HG02884 (cell line): ENCODE results near the gene LAMA4.
"Not testable (repeated sequence)": the region's sequence is repeated elsewhere in the genome, so short reads cannot be mapped to it uniquely, and the experiment has no call there.

Experiments used
- ATAC-seq: cut with Tn5 transposase; IDR thresholded peaks from one replicate; pipeline ENCODE4 v1.9.1; 2021; ENCODE audit warnings: mild to moderate bottlenecking, moderate library complexity; ENCODE audit not compliant: unreplicated experiment

Gene LAMA4

DNA sequence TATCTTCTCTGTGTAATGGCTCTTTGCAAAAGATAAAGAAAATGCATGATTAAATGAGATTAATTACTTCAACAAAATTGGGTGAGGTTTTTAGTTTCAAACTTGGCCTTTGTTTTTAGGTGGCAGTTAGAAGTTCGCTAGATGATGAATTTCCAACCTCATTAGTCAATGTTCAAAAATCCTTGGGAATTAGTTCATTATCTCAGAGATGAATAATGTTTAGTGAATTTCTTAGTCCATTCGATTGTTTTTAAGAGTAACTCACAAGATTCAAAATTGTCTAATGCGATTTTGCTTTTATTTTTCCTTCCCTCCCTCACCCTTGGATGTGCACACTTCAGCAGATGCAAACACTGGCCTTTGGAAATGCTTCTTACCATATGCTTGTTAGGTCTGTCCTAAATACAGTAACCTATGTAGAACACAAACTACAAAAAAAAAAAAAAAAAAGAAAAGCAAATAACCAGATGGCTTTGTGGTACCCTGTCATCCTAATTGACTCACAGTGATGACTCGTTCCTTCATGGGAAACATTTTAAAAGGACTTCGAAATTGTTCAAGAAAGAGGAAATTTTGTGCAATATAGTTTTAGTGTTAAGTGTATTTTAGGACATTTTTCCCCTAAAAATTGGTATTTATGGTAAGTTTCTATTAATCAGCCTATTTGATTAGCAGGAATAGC is 100.3 kb downstream of the LAMA4 start:
- no peak for ATAC-seq

GRCh38 chr6:112150363-112150762 is 104.0 kb downstream of the LAMA4 start:
- ATAC-seq: no peak

- no peak for ATAC-seq
Observed at GRCh38 chr6:112149719-112150263, 104.6 kb downstream of the LAMA4 start.

DNA sequence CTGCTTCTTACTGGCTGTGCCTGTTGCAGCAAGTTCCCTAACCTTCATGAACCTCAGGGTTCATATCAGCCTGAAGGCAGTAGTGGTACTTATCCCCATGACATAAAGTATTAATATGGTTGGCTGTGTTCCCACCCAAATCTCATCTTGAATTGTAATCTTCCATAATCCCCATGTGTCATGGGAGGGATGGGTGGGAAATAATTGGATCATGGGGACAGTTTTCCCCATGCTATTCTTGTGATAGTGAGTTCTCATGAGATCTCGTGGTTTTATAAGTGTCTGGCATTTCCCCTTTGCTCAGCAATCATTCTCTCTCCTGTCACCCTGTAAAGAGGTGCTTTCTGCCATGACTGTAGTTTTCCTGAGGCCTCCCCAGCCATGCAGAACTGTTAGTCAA is 105.1 kb downstream of the LAMA4 start:
- no peak for ATAC-seq

GRCh38 chr6:112148103-112148502 is 106.3 kb downstream of the LAMA4 start:
- ATAC-seq: no peak

DNA sequence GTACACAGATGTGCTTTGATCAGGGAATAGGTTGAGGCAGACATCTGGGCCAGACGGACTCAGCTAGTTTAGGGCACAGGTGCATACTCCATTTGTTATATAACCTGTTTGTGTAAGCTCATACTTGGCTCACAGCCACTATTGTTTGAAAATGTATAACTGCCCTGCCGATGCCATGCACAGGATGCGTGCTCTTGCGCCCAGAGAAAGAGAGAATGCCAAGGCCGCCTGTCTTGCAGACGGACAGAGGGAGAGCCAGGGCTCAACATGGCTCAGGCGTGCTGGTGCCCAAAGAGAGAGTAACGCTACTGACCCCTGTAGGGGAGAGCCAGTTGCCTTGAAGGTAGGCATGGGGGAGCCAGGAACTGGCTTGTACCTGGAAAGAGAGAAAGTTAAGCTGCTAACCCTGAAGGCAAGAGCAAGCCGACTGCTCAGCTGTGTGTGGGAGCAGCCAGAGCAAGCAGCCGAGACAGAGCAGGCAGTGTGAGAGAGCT is 109.2 kb downstream of the LAMA4 start:
- ATAC-seq: no peak

DNA sequence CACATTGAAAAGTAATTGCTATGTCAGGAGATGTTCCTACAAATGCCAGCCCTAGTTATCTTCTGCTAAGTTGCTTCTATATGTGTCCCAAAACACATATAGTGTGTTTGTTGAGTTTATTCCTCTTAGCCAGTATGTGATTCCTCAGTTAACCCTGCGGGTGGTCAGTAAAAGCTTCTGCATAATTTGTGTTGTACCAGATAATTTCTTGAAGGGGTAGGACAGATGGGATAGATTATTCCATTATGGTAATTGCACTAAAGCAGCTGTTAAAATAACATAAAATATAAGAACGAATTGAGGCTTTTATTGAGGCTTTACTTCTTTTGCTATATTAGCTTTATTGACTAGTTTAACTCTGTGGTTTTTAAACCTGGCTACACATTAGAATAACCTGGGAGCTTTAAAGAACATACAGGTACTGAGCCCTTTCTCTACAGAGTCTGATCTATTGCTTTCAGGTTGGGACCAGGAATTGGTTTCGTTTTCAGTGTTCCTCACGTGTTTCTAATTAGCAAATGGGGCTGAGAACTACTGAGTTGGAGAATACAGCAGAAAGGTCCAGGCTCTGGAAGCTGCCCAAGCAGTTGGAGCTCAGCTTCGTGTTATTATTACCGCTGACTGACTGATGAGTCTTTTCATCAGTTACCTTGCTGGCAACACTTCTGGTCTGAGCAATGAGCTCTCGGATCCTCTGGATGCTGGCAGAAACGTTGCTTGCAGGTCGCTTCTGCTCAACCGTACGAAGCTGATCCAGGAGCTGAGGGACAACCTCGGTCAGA is 110.0 kb downstream of the LAMA4 start:
- ATAC-seq: no peak

- ATAC-seq: no peak
Observed at GRCh38 chr6:112141707-112142106, 112.7 kb downstream of the LAMA4 start.

- no peak for ATAC-seq
Observed at GRCh38 chr6:112139052-112139451, 115.3 kb downstream of the LAMA4 start.

DNA sequence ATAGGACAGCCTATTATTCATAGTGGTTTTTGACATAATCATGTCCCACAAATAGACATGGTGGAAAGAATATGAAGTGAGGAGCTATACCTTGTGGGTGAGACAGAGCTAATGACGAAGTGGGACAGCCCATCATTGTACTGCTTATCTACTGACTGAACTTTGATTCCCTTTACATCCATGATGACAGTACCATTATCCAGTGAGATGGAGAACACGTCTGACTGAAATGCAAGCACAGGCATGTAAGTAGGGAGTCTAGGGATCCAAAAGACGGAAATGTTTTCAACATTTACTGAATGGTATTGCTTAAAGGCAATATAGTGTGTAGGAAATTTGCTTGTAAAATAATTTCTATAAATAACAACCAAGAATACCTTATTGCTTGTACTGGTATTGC is 123.5 kb downstream of the LAMA4 start:
- ATAC-seq: no peak

- ATAC-seq: no peak
Observed at GRCh38 chr6:112128208-112128607, 126.2 kb downstream of the LAMA4 start.

DNA sequence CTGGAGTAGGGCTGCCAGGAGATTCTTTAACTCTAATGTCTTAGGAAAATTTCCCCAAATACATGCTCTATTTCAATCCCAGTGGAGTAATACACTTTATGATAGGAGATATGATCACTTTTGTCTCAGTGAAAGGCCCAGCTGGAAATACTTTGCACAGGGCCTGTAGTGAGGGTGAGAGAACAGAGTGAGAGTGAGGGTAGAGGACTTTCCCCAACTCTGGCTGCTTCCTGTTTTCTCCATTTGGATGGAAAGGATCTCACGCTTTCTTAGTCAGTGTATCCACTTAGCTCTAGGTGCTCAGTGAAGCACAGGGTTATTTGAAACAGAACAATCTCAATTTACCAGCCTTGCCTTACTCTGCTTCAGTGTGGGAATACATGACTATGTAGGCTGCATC is 130.4 kb downstream of the LAMA4 start:
- ATAC-seq: no peak

GRCh38 chr6:112122756-112123155 is 131.6 kb downstream of the LAMA4 start:
- no peak for ATAC-seq

DNA sequence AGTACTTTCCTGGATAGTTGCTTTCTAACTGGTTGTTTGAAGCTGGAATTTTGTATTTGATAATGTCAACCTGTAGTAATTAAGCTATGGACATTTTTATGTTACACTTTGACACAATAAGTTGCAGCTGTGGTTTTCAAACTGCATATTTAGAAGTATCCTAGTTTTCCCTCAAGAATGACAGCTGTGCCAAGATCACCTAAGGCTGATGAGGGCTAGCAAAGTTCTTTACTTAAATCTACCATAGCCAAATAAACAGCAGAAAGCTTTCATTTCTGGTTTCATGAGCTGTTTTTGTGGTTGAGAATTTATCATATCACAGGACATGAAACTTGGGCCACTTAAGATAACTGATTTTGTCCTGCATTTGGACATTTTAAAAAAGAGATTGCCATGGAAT is 136.3 kb downstream of the LAMA4 start:
- ATAC-seq: no peak

DNA sequence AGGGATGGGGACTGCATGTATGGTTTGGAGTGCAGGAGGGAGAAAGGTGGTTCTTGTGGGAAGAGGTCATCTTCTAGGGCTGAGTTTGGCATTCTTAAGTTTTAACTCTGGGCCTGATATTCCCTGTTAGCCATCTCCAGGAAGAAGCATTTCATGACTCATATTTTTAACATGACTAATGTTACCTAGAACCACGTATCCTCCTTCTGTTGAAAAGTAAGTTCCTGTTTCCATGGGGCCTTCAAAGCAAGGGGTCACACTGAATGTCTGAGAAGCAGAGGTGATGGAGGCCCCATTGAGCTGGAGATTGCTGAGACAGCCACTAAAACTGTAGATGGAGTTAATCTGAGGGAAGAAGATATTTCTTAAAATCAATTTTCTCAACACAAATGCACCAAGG is 136.8 kb downstream of the LAMA4 start:
- no peak for ATAC-seq

DNA sequence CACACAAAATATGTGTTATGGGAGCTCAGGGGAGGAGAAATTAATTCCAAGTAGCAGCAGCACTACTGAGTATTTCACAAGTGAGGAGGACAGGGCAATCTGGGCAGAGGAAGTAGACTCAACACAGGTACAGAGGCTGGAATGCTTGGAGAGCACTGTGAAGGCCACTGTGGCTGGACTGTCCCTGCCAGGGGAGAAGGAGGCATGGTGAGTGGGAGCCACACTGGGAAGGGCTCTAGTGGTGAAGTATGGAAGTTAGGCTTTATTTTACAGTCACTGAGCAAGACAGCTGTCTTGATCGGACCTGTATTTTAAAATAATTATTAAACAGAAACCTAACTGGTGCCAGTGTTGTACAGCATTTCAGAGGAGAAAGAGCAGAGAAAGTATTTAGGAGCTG is 138.1 kb downstream of the LAMA4 start:
- no peak for ATAC-seq

DNA sequence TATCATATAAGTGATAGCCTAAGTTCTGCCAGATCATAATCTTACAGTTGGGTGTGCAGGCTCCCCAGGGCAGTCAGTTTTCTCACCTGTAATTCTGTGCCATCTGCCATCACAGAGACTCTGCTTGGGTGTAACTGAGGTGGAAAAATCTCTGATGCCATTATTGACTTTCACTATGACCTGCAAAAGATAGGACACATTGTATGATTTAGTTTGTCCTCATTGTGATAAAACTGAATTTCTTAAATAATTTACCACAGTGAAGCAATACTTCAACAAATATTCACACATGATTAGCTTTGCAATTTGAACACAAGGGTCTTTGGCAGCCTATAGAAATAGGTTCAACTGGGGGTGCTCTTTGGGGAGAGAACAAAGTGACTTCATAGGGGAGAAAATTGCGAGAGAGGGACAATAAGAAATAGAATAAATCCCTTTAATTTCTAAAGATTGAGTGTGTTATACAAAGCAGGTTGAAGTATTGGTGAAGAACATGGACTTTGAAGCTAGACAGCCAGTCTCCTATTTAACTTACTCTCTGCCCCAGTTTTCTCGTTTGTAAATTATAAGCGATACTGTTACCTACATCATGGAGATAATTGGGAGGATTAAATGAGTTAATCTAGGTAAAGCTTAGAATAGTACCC is 139.7 kb downstream of the LAMA4 start:
- ATAC-seq: no peak

GRCh38 chr6:112113918-112114317 is 140.4 kb downstream of the LAMA4 start:
- ATAC-seq: no peak

DNA sequence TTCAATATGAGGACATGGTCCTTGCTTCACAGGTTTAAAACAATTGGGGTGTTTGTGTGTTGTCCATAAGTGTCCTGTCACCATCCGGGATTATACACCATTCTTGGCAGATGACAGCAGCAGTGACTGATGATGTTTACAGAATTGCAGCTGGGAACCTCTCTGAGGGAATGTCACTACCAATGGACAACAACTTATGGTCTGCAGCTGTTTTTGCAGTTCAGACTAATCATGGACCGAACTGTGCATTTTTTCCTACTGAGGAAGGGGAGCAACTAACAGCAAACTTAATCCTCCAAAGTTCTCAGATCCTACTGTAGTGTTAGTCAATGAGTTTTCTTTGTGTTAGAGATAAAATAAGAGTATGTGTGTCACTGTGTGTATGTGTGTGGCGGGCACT is 140.9 kb downstream of the LAMA4 start:
- ATAC-seq: no peak

DNA sequence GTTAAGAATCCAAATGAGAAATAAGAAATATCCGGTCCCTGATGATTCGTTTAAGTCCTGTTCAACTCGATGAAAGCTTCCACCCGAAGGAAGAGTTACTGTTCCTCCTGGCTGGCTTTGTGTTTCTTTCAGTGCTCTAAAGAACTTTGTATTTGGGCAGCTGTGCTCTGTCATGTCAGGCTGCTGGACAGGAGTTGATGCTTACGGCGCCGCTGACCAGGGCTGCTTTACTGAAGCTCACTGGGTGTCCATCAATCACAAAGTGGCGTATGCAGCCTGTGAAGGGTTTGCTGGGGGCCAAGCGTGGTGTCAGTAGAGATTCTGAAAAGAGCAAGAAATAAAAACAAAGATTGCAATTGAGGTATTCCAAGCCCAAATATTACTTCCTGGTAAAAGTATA is 145.1 kb downstream of the LAMA4 start:
- ATAC-seq: no peak

- ATAC-seq: no peak
Observed at GRCh38 chr6:112106562-112106961, 147.8 kb downstream of the LAMA4 start.

GRCh38 chr6:112106026-112106425 is 148.3 kb downstream of the LAMA4 start:
- ATAC-seq: not testable (repeated sequence)
